ENCODE measurements around the gene AHDC1.

DNA sequence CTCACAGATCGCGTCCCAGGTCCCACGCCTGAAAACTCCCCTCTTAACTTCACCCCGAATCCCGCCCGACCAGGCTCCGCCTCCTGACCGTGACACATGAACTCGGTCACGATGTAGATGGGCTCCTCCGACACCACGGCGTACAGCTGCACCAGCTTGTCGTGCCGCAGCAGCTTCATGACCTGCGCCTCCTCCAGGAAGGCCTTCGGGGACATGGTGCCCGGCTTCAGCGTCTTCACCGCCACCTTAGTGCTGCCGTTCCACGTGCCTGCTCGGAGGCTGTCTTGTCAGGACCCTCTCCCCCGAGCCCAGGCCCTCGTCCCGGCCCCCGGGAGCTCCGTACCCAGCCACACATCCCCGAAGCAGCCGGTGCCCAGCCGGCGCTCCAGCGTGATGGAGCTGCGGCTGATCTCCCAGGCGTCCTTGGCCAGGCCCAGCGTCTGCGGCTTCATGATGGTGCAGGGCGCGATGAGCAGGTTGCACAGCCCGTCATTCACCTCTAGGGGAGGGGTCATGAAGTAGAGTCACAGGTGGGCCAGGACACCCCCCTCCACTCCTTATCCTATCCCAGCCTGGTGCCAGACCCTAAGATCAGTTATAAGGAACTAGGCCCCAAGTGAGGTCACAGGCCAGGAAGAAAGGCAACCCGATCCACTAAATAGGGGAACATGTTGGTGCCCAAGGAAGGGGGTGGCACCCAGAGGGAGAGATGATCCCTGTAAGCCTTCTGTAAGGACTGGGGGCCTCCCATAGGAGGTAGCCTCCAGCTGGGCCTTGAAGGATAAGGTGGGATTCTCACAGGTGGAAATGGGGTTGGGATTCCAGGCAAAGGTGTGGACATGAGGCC, 11.6 kb upstream of the AHDC1 start:
- TF ChIP-seq KLF16 (tag by site-specific recombination; IDR thresholded peaks at IDR 0.05) (no peak), ZNF629 (tag by site-specific recombination; IDR thresholded peaks at IDR 0.05) (no peak), ZNF274 (IDR thresholded peaks at IDR 0.05; ENCODE audit: low read length) (no peak), ZNF274 (tag by site-specific recombination; IDR thresholded peaks at IDR 0.05; ENCODE audit: borderline replicate concordance) (no peak), ZNF692 (tag by site-specific recombination; IDR thresholded peaks at IDR 0.05) (no peak), ZNF292 (tag by site-specific recombination; IDR thresholded peaks at IDR 0.05; ENCODE audit: borderline replicate concordance, low read depth) (no peak), PATZ1 (tag by site-specific recombination; IDR thresholded peaks at IDR 0.05) (no peak), HOXA7 (CRISPR knock-in tag; IDR thresholded peaks at IDR 0.05; ENCODE audit: borderline replicate concordance) (no peak)
- TF ChIP-seq, protein P1, sequence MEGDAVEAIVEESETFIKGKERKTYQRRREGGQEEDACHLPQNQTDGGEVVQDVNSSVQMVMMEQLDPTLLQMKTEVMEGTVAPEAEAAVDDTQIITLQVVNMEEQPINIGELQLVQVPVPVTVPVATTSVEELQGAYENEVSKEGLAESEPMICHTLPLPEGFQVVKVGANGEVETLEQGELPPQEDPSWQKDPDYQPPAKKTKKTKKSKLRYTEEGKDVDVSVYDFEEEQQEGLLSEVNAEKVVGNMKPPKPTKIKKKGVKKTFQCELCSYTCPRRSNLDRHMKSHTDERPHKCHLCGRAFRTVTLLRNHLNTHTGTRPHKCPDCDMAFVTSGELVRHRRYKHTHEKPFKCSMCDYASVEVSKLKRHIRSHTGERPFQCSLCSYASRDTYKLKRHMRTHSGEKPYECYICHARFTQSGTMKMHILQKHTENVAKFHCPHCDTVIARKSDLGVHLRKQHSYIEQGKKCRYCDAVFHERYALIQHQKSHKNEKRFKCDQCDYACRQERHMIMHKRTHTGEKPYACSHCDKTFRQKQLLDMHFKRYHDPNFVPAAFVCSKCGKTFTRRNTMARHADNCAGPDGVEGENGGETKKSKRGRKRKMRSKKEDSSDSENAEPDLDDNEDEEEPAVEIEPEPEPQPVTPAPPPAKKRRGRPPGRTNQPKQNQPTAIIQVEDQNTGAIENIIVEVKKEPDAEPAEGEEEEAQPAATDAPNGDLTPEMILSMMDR (tag by site-specific recombination; IDR thresholded peaks at IDR 0.05), result no peak
